ENCODE measurements around the gene IL4. TPM values are rescaled to one million over a fixed set of nuclear protein-coding genes. Genes with fewer than 3 reads are reported as not detected.

IL4 gene
- total RNA-seq, 5 donors from 2014 or later (not counting 1 experiment from before 2014, with no cell fraction given), result 0.85 TPM; not detected in 4

- Mint-ChIP-seq H3K36me3 (peaks cover 35% of the 10 kb centered on the region), H3K27ac (no peak overlapping the region), H3K4me3 (no peak overlapping the region), H3K4me1 (no peaks in the 10 kb centered on the region), H3K27me3 (no peaks in the 10 kb centered on the region), H3K9me3 (no peaks in the 10 kb centered on the region)
- Histone ChIP-seq H3K27ac (ENCODE audit: low read length) (no peak overlapping the region), H3K4me1 (ENCODE audit: control insufficient read depth in 1 of 2, extremely low read depth in 1 of 2, insufficient read depth in 2 of 2, low read length in 2 of 2) (no peaks in the 10 kb centered on the region), H3K4me3 (ENCODE audit: control insufficient read depth in 1 of 2, extremely low read depth in 1 of 2, low read length in 1 of 2) (no peak overlapping the region), H3K27me3 (replicated peaks in 1 of 2; ENCODE audit: control insufficient read depth in 2 of 2, extremely low read depth in 1 of 2, insufficient read depth in 2 of 2, low read length in 1 of 2) (no peaks in the 10 kb centered on the region), H3K36me3 (ENCODE audit: control insufficient read depth in 2 of 2, extremely low read depth in 1 of 2, insufficient read depth in 1 of 2, low read length in 1 of 2) (peaks cover 0 to 6% of the 10 kb centered on the region in 2 donors), H3K9me3 (no peaks in the 10 kb centered on the region)
- ChIA-PET CTCF (no interaction called here), POLR2A (interaction anchor here (0.6 to 0.7 kb wide), 3 partner anchors 20 to 339 kb away, joined by 3 to 7 read pairs (median 6); partner anchors contain the start of gene SLC22A5 (in 1 of the 2))
- ATAC-seq (replicated peaks in 1 of 4) (no peak), DNase-seq (no peak)
Observed at GRCh38 chr5:132708645-132709044, 34.9 kb downstream of the IL4 start.

GRCh38 chr5:132714456-132715307, 40.9 kb downstream of the IL4 start:
- Histone ChIP-seq H3K4me1 (ENCODE audit: control insufficient read depth in 1 of 2, extremely low read depth in 1 of 2, insufficient read depth in 2 of 2, low read length in 2 of 2) (no peaks in the 10 kb centered on the region), H3K27ac (ENCODE audit: low read length) (no peak overlapping the region), H3K36me3 (ENCODE audit: control insufficient read depth in 2 of 2, extremely low read depth in 1 of 2, insufficient read depth in 1 of 2, low read length in 1 of 2) (peaks cover 0 to 8% of the 10 kb centered on the region in 2 donors), H3K9me3 (no peaks in the 10 kb centered on the region), H3K27me3 (replicated peaks in 1 of 2; ENCODE audit: control insufficient read depth in 2 of 2, extremely low read depth in 1 of 2, insufficient read depth in 2 of 2, low read length in 1 of 2) (no peaks in the 10 kb centered on the region), H3K4me3 (ENCODE audit: control insufficient read depth in 1 of 2, extremely low read depth in 1 of 2, low read length in 1 of 2) (no peak overlapping the region)
- Mint-ChIP-seq H3K27me3 (no peaks in the 10 kb centered on the region), H3K4me3 (peak overlapping the region in 1 of 3 donors; percentile 13), H3K36me3 (peaks cover 50% of the 10 kb centered on the region), H3K9me3 (no peaks in the 10 kb centered on the region), H3K27ac (peak overlapping the region in 1 of 2 donors; percentile 24), H3K4me1 (peaks cover 5 to 10% (median 8%) of the 10 kb centered on the region in 3 donors)
- CTCF ChIA-PET, result interaction anchor here (0.7 to 1.1 kb wide), 5 partner anchors 10 to 123 kb away, joined by 3 to 5 read pairs (median 3); no protein-coding TSS in a partner anchor
- peak in 1 of 4 experiments; percentile 31 for ATAC-seq (replicated peaks in 1 of 4)
- POLR2A ChIA-PET, result no interaction called here
- 55% methylated on average over 6 of the region's 11 CpGs for WGBS (ENCODE audit: insufficient coverage)
- DNase-seq, result peak in 2 of 35 experiments; percentile 5 to 35

DNA sequence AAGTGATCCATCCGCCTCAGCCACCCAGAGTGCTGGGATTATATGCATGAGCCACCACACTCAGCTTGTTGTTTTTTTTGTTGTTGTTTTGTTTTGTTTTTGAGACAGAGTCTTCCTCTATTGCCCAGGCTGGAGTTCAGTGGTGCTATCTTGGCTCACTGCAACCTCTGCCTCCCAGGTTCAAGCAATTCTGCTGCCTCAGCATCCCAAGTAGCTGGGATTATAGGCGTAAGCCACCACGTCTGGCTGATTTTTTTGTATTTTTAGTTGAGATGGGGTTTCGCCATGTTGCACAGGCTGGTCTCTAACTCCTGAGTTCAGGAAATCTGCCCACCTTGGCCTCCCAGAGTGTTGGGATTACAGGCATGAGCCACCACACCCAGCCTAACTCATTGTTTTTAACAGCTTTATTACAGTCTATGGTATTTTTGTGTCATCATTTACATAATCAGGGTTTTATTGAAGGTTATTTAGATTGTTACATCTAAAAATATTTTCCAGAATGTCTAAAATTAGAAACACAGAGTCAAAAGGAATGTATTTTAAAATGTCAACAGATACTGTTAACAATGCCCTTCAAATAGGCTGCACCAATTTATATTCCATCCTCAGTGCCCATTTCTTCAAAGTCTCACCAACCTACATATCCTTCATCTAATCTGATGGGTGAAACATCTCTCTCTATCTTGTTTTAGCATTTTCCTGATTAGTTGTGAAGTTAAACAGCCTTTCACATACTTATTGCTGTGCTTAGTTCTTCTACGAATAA, 44.9 kb downstream of the IL4 start:
- Histone ChIP-seq H3K27me3 (replicated peaks in 1 of 2; ENCODE audit: control insufficient read depth in 2 of 2, extremely low read depth in 1 of 2, insufficient read depth in 2 of 2, low read length in 1 of 2) (no peaks in the 10 kb centered on the region), H3K27ac (ENCODE audit: low read length) (no peak overlapping the region), H3K9me3 (no peaks in the 10 kb centered on the region), H3K4me3 (ENCODE audit: control insufficient read depth in 1 of 2, extremely low read depth in 1 of 2, low read length in 1 of 2) (no peak overlapping the region), H3K4me1 (ENCODE audit: control insufficient read depth in 1 of 2, extremely low read depth in 1 of 2, insufficient read depth in 2 of 2, low read length in 2 of 2) (no peaks in the 10 kb centered on the region), H3K36me3 (ENCODE audit: control insufficient read depth in 2 of 2, extremely low read depth in 1 of 2, insufficient read depth in 1 of 2, low read length in 1 of 2) (peaks cover 0 to 20% of the 10 kb centered on the region in 2 donors)
- no peak overlapping the region for H3K4me3 Mint-ChIP-seq
- no peak overlapping the region for H3K27ac Mint-ChIP-seq
- H3K36me3 Mint-ChIP-seq, result peaks cover 49% of the 10 kb centered on the region
- ATAC-seq (replicated peaks in 1 of 4), result no peak
- peaks cover 5 to 10% (median 8%) of the 10 kb centered on the region in 3 donors for H3K4me1 Mint-ChIP-seq
- no peak for DNase-seq
- WGBS (ENCODE audit: insufficient coverage), result no CpG with 5 or more reads among the region's 5 CpGs
- H3K27me3 Mint-ChIP-seq, result no peaks in the 10 kb centered on the region
- ChIA-PET POLR2A (no interaction called here), CTCF (no interaction called here)
- no peaks in the 10 kb centered on the region for H3K9me3 Mint-ChIP-seq

GRCh38 chr5:132725745-132726144, 52.0 kb downstream of the IL4 start:
- no peak overlapping the region for H3K27ac Mint-ChIP-seq
- no peaks in the 10 kb centered on the region for H3K9me3 ChIP-seq
- DNase-seq (no peak), ATAC-seq (replicated peaks in 1 of 4) (no peak)
- no peak overlapping the region for H3K4me3 ChIP-seq (ENCODE audit: control insufficient read depth in 1 of 2, extremely low read depth in 1 of 2, low read length in 1 of 2)
- no peak overlapping the region for H3K27ac ChIP-seq (ENCODE audit: low read length)
- no peak overlapping the region for H3K4me3 Mint-ChIP-seq
- ChIA-PET POLR2A (no interaction called here), CTCF (no interaction called here)
- H3K27me3 ChIP-seq (replicated peaks in 1 of 2; ENCODE audit: control insufficient read depth in 2 of 2, extremely low read depth in 1 of 2, insufficient read depth in 2 of 2, low read length in 1 of 2), result no peaks in the 10 kb centered on the region
- no peaks in the 10 kb centered on the region for H3K9me3 Mint-ChIP-seq
- H3K4me1 Mint-ChIP-seq, result peaks cover 5 to 6% (median 5%) of the 10 kb centered on the region in 3 donors
- H3K27me3 Mint-ChIP-seq, result no peaks in the 10 kb centered on the region
- no peaks in the 10 kb centered on the region for H3K4me1 ChIP-seq (ENCODE audit: control insufficient read depth in 1 of 2, extremely low read depth in 1 of 2, insufficient read depth in 2 of 2, low read length in 2 of 2)
- H3K36me3 ChIP-seq (ENCODE audit: control insufficient read depth in 2 of 2, extremely low read depth in 1 of 2, insufficient read depth in 1 of 2, low read length in 1 of 2), result peaks cover 0 to 9% of the 10 kb centered on the region in 2 donors
- no CpG with 5 or more reads among the region's 2 CpGs for WGBS (ENCODE audit: insufficient coverage)
- H3K36me3 Mint-ChIP-seq, result peaks cover 42% of the 10 kb centered on the region

DNA sequence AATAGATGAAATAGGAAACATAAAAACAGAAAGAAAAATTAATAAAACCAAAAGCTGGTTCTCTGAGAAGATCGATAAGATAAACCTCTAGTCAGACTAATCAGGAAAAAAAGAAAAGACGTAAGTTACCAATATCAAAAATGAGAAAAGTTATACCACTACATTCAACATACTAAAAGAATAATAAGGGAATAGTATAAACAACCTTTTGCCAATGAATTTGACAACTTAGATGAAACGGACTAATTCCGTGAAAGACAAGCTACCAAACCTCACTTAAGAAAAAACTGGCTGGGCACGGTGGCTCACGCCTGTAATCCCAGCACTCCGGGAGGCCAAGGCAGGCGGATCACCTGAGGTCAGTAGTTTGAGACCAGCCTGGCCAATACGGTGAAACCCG, 56.1 kb downstream of the IL4 start:
- Mint-ChIP-seq H3K27me3 (no peaks in the 10 kb centered on the region), H3K4me3 (no peak overlapping the region), H3K36me3 (peaks cover 40% of the 10 kb centered on the region), H3K4me1 (peaks cover 11 to 13% (median 12%) of the 10 kb centered on the region in 3 donors), H3K9me3 (no peaks in the 10 kb centered on the region), H3K27ac (no peak overlapping the region)
- Histone ChIP-seq H3K27me3 (replicated peaks in 1 of 2; ENCODE audit: control insufficient read depth in 2 of 2, extremely low read depth in 1 of 2, insufficient read depth in 2 of 2, low read length in 1 of 2) (no peaks in the 10 kb centered on the region), H3K4me1 (ENCODE audit: control insufficient read depth in 1 of 2, extremely low read depth in 1 of 2, insufficient read depth in 2 of 2, low read length in 2 of 2) (no peaks in the 10 kb centered on the region), H3K36me3 (ENCODE audit: control insufficient read depth in 2 of 2, extremely low read depth in 1 of 2, insufficient read depth in 1 of 2, low read length in 1 of 2) (peaks cover 0 to 8% of the 10 kb centered on the region in 2 donors), H3K4me3 (ENCODE audit: control insufficient read depth in 1 of 2, extremely low read depth in 1 of 2, low read length in 1 of 2) (no peak overlapping the region), H3K9me3 (no peaks in the 10 kb centered on the region), H3K27ac (ENCODE audit: low read length) (no peak overlapping the region)
- POLR2A ChIA-PET, result interaction anchor here (0.6 to 1.1 kb wide), 2 partner anchors 14 to 246 kb away, joined by 3 read pairs; no protein-coding TSS in a partner anchor
- ATAC-seq (replicated peaks in 1 of 4), result no peak
- WGBS (ENCODE audit: insufficient coverage), result 95% methylated on average over 6 of the region's 10 CpGs
- no peak for DNase-seq
- CTCF ChIA-PET, result interaction anchor here in 1 of 2 donors (0.6 kb wide), 2 partner anchors 16 to 107 kb away, joined by 3 to 5 read pairs; no protein-coding TSS in a partner anchor

All from T-cell (primary cell).